Adrenal gland (tissue), 12 donors: ENCODE results near the gene GAN. TPM values are rescaled to one million over a fixed set of nuclear protein-coding genes. Genes with fewer than 3 reads are reported as not detected.

ENCODE experiments used
- DNase-seq, 7 donors: peaks; one replicate each; pipeline ENCODE4 v3.0.0-alpha.2; 2019 to 2020
- H3K27ac ChIP-seq, 5 donors: fragments of 200-600 bp; sonication (generic) in 4 of 5; 1 replicate in 3 of 5; 2 replicates in 2 of 5; pipeline versions ENCODE4 v1.5.1 to v1.8.0; 2016 to 2020; ENCODE audit warnings: mild to moderate bottlenecking in 1 of 5
- H3K27me3 ChIP-seq: fragments of 200-600 bp; 2 replicates; pipeline ENCODE4 v1.8.0; 2021
- H3K36me3 ChIP-seq, 2 donors: fragments of 200-600 bp; replicated peaks in 1 of 2; 1 replicate in 1 of 2; 2 replicates in 1 of 2; pipeline versions ENCODE4 v1.5.1 to v1.8.0; 2018 to 2022
- H3K4me1 ChIP-seq, 2 donors: fragments of 200-600 bp; replicated peaks in 1 of 2; 1 replicate in 1 of 2; 2 replicates in 1 of 2; pipeline versions ENCODE4 v1.5.1 to v1.8.0; 2018 to 2021
- H3K4me3 ChIP-seq, 4 donors: fragments of 200-600 bp; sonication (generic) in 3 of 4; one replicate each; pipeline ENCODE4 v1.5.1; 2016 to 2018
- H3K9me3 ChIP-seq, 3 donors: fragments of 200-600 bp; sonication (generic) in 1 of 3; replicated peaks in 1 of 3; 1 replicate in 2 of 3; 2 replicates in 1 of 3; pipeline versions ENCODE4 v1.5.1 to v1.8.0; 2016 to 2021
- POLR2A ChIP-seq, 2 donors: fragments of 450-650 bp; IDR thresholded peaks; one replicate each; pipeline ENCODE4 v1.6.1; 2017; ENCODE audit warnings: antibody characterized with exemption in 2 of 2, mild to moderate bottlenecking in 2 of 2, moderate library complexity in 1 of 2
- WGBS, 4 donors: extraction: QIAGEN DNeasy Blood & Tissue Kit in 2 of 4; methylation state at CpG; one replicate each; pipeline versions ENCODE4 v1.1.5 to v1.1.7; 2013 to 2017; 5-methylcytosine and 5-hydroxymethylcytosine counted together
- intact Hi-C, 2 donors: fragments of 100-400 bp; cut with DNase I; formaldehyde crosslinking; loops; one replicate each; pipeline versions ENCODE4 v1.14.1 to v1.15.0; 2022 to 2023
- polyA plus RNA-seq, 3 donors: library from polyadenylated mRNA; stranded (reverse); fragments of 200-250 nt in 2 of 3; fragments of 350-450 nt in 1 of 3; fragmentation: Illumina TruSeq in 1 of 3; extraction: RNeasy Lipid Tissue Mini Kit (QIAGEN cat#74804) in 1 of 3; gene quantifications; one replicate each; pipeline ENCODE4 v1.2.3, GENCODE V29; 2013 to 2014
- total RNA-seq, 9 donors: library from RNA; depleted of rRNA in 4 of 9; stranded (reverse); fragments of >200 nt in 4 of 9; fragments of 120-200 nt in 1 of 9; fragmentation: NEBNext Ultra II Directional in 1 of 9; extraction: Animal tissue kit (Norgen Biotek cat#: 25700) in 1 of 9; gene quantifications; one replicate each; pipeline versions ENCODE4 v1.1.0 to v1.2.4, GENCODE V29; 2013 to 2023
- TF ChIP-seq, protein P1 (sequence below), 6 experiments: fragments of 450-650 bp in 4 of 6; fragments of 200-600 bp in 2 of 6; sonication (generic) in 1 of 6; IDR thresholded peaks; 1 replicate in 5 of 6; 2 replicates in 1 of 6; pipeline versions ENCODE4 v1.5.1 to v1.8.0; 2016 to 2021; ENCODE audit warnings: antibody characterized with exemption in 6 of 6, mild to moderate bottlenecking in 2 of 6, moderate library complexity in 1 of 6
- donor health status: healthy with polysubstance abuse.
- donor health status: Bipolar disorder and iron deficiency.
- donor health status: DM: yes; HTN: yes; CAD: no.
- donor health status: DM: no; HTN: no; CAD: no.
- donor health status: DM: no; HTN: no; CAD: no.
- donor health status: DM: yes; HTN: yes; CAD: no.

GAN gene
- total and polyA plus RNA-seq, 12 donors, result 1.0 to 7.5 (median 3.8) TPM

GRCh38 chr16:81350306-81350615 is 35.5 kb downstream of the GAN start:
- Histone ChIP-seq H3K4me1 (no peaks in the 10 kb centered on the region), H3K4me3 (no peak overlapping the region), H3K36me3 (no peaks in the 10 kb centered on the region), H3K27ac (no peak overlapping the region), H3K27me3 (no peaks in the 10 kb centered on the region), H3K9me3 (peaks cover 0 to 23% (median 0%) of the 10 kb centered on the region in 3 donors)
- TF ChIP-seq POLR2A (IDR thresholded peaks at IDR 0.05), result no peak
- TF ChIP-seq, protein P1, sequence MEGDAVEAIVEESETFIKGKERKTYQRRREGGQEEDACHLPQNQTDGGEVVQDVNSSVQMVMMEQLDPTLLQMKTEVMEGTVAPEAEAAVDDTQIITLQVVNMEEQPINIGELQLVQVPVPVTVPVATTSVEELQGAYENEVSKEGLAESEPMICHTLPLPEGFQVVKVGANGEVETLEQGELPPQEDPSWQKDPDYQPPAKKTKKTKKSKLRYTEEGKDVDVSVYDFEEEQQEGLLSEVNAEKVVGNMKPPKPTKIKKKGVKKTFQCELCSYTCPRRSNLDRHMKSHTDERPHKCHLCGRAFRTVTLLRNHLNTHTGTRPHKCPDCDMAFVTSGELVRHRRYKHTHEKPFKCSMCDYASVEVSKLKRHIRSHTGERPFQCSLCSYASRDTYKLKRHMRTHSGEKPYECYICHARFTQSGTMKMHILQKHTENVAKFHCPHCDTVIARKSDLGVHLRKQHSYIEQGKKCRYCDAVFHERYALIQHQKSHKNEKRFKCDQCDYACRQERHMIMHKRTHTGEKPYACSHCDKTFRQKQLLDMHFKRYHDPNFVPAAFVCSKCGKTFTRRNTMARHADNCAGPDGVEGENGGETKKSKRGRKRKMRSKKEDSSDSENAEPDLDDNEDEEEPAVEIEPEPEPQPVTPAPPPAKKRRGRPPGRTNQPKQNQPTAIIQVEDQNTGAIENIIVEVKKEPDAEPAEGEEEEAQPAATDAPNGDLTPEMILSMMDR (IDR thresholded peaks at IDR 0.05), result no peak
- WGBS, 4 donors, result 95 to 99% (median 98%) methylated on average over 4 of the region's 4 CpGs
- no peak for DNase-seq
- intact Hi-C loops, result no loop called here

DNA sequence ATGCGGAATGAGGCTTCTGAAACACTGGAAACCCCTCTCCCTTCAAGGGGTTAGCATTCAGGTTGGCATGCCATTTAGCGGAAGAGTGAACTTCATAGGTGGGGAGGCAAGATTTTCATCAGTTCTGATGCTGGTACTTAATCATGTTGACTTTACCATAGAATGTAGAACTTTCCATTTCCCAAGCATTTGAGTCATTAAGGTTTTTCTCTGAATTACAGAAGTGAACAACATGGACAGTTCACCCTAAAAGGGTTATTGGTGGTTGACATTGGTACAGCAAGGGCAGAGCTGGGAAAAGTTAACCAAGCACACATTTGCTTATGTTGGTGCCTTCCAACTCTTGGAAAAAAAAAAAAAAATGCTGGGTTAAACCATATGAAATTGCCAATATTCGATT is 39.1 kb downstream of the GAN start:
- H3K27me3 ChIP-seq, result no peaks in the 10 kb centered on the region
- no peaks in the 10 kb centered on the region for H3K9me3 ChIP-seq
- TF ChIP-seq, protein P1 (IDR thresholded peaks at IDR 0.05), result no peak
- TF ChIP-seq POLR2A (IDR thresholded peaks at IDR 0.05), result no peak
- 95 to 97% (median 96%) methylated on average over 3 of the region's 3 CpGs for WGBS, 4 donors
- no peak overlapping the region for H3K4me3 ChIP-seq
- H3K4me1 ChIP-seq, result no peaks in the 10 kb centered on the region
- no peak overlapping the region for H3K27ac ChIP-seq
- H3K36me3 ChIP-seq, result no peaks in the 10 kb centered on the region
- intact Hi-C loops, result no loop called here
- DNase-seq, result no peak

- peaks cover 0 to 10% of the 10 kb centered on the region in 2 donors for H3K36me3 ChIP-seq
These were observed 43.0 kb downstream of the GAN start for GRCh38 chr16:81357711-81358260.

DNA sequence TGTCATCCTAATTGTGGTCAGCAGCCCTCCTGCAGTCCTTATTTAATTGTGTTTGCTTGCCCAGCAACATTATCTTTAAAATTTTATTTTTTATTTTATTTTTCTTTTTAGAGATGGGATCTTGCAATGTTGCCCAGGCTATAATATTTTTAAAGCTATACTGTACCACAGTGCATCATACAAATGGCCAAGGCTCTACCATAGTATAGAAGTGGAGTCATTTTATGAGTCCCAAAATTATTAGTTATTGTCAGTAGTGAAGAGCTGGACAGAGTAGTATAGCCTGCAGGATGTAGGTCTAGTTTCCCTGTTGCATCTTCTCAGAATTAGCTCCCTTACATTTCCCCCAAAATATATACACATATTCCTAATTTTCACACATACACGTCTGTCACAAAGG is 44.1 kb downstream of the GAN start:
- peaks cover 0 to 21% of the 10 kb centered on the region in 2 donors for H3K36me3 ChIP-seq
- WGBS, 4 donors, result 82 to 90% (median 86%) methylated on average over 1 of the region's 1 CpG

More at GRCh38 chr16:81357711-81358260, 43.0 kb downstream of the GAN start:
- Histone ChIP-seq H3K27ac (no peak overlapping the region), H3K4me3 (no peak overlapping the region), H3K4me1 (peaks cover 0 to 5% of the 10 kb centered on the region in 2 donors), H3K9me3 (no peaks in the 10 kb centered on the region), H3K27me3 (no peaks in the 10 kb centered on the region)
- WGBS, 4 donors, result 52 to 70% (median 65%) methylated on average over 9 of the region's 9 CpGs
- no peak for DNase-seq
- intact Hi-C loops, result no loop called here
- TF ChIP-seq, protein P1 (IDR thresholded peaks at IDR 0.05), result no peak
- TF ChIP-seq POLR2A (IDR thresholded peaks at IDR 0.05), result no peak

More for the DNA sequence above, 44.1 kb downstream of the GAN start:
- Histone ChIP-seq H3K4me3 (no peak overlapping the region), H3K4me1 (peaks cover 0 to 5% of the 10 kb centered on the region in 2 donors), H3K27ac (no peak overlapping the region), H3K9me3 (no peaks in the 10 kb centered on the region), H3K27me3 (no peaks in the 10 kb centered on the region)
- no peak for DNase-seq
- intact Hi-C loops, result no loop called here
- TF ChIP-seq, protein P1 (IDR thresholded peaks at IDR 0.05), result no peak
- TF ChIP-seq POLR2A (IDR thresholded peaks at IDR 0.05), result no peak
